ENCODE results near the gene GPRIN2. TPM values are rescaled to one million over a fixed set of nuclear protein-coding genes. Genes with fewer than 3 reads are reported as not detected.
"Not testable (repeated sequence)": the region's sequence is repeated elsewhere in the genome, so short reads cannot be mapped to it uniquely, and the experiment has no call there.

GPRIN2 gene
- total and polyA plus RNA-seq, 4 donors: 0.36 to 4.0 (median 0.85) TPM

- Histone ChIP-seq H3K4me3 (ENCODE audit: low read length in 2 of 2) (no peak overlapping the region), H3K4me1 (ENCODE audit: control insufficient read depth in 1 of 2, insufficient read depth in 2 of 2, low read length in 2 of 2) (no peaks in the 10 kb centered on the region), H3K9me3 (ENCODE audit: control insufficient read depth, low read length) (no peaks in the 10 kb centered on the region), H3K27ac (ENCODE audit: low read depth in 1 of 2, low read length in 2 of 2) (no peak overlapping the region), H3K27me3 (ENCODE audit: control insufficient read depth in 1 of 2, insufficient read depth in 2 of 2, low read length in 1 of 2) (no peaks in the 10 kb centered on the region), H3K36me3 (ENCODE audit: control insufficient read depth in 1 of 2, insufficient read depth in 2 of 2, low read length in 1 of 2) (no peaks in the 10 kb centered on the region)
- ATAC-seq (ENCODE audit: low FRiP score) (no peak), DNase-seq (peak; percentile 46 to 73)
- 93 to 95% methylated on average over 6 of the region's 6 CpGs for WGBS, 2 donors
- intact Hi-C loops (cut with DNase I): no loop called here
Observed at GRCh38 chr10:46536171-46536570, 20.3 kb downstream of the GPRIN2 start.

GRCh38 chr10:46534828-46535524 is 21.5 kb downstream of the GPRIN2 start:
- intact Hi-C loops (cut with DNase I): no loop called here
- ATAC-seq (ENCODE audit: low FRiP score) (peak; percentile 24), DNase-seq (peak; percentile 12 to 74)
- no peaks in the 10 kb centered on the region for H3K36me3 ChIP-seq (ENCODE audit: control insufficient read depth in 1 of 2, insufficient read depth in 2 of 2, low read length in 1 of 2)
- no peaks in the 10 kb centered on the region for H3K4me1 ChIP-seq (ENCODE audit: control insufficient read depth in 1 of 2, insufficient read depth in 2 of 2, low read length in 2 of 2)
- no peaks in the 10 kb centered on the region for H3K27me3 ChIP-seq (ENCODE audit: control insufficient read depth in 1 of 2, insufficient read depth in 2 of 2, low read length in 1 of 2)
- no peak overlapping the region for H3K4me3 ChIP-seq (ENCODE audit: low read length in 2 of 2)
- no peaks in the 10 kb centered on the region for H3K9me3 ChIP-seq (ENCODE audit: control insufficient read depth, low read length)
- 90 to 93% methylated on average over 6 of the region's 6 CpGs for WGBS, 2 donors
- H3K27ac ChIP-seq (ENCODE audit: low read depth in 1 of 2, low read length in 2 of 2): no peak overlapping the region

- H3K36me3 ChIP-seq (ENCODE audit: control insufficient read depth in 1 of 2, insufficient read depth in 2 of 2, low read length in 1 of 2); H3K9me3 ChIP-seq (ENCODE audit: control insufficient read depth, low read length); H3K4me1 ChIP-seq (ENCODE audit: control insufficient read depth in 1 of 2, insufficient read depth in 2 of 2, low read length in 2 of 2); H3K27me3 ChIP-seq (ENCODE audit: control insufficient read depth in 1 of 2, insufficient read depth in 2 of 2, low read length in 1 of 2); H3K4me3 ChIP-seq (ENCODE audit: low read length in 2 of 2); ATAC-seq (ENCODE audit: low FRiP score); H3K27ac ChIP-seq (ENCODE audit: low read depth in 1 of 2, low read length in 2 of 2); intact Hi-C loops (cut with DNase I): not testable (repeated sequence)
- DNase-seq: peak; percentile 33 to 66
- 75 to 77% methylated on average over 1 of the region's 1 CpG for WGBS, 2 donors
Observed at GRCh38 chr10:46532256-46532655, 24.2 kb downstream of the GPRIN2 start.

GRCh38 chr10:46530249-46531186 is 25.9 kb downstream of the GPRIN2 start:
- 85 to 88% methylated on average over 18 of the region's 18 CpGs for WGBS, 2 donors
- Histone ChIP-seq H3K4me1 (ENCODE audit: control insufficient read depth in 1 of 2, insufficient read depth in 2 of 2, low read length in 2 of 2) (no peaks in the 10 kb centered on the region), H3K36me3 (ENCODE audit: control insufficient read depth in 1 of 2, insufficient read depth in 2 of 2, low read length in 1 of 2) (no peaks in the 10 kb centered on the region), H3K27ac (ENCODE audit: low read depth in 1 of 2, low read length in 2 of 2) (no peak overlapping the region), H3K9me3 (ENCODE audit: control insufficient read depth, low read length) (no peaks in the 10 kb centered on the region), H3K27me3 (ENCODE audit: control insufficient read depth in 1 of 2, insufficient read depth in 2 of 2, low read length in 1 of 2) (no peaks in the 10 kb centered on the region), H3K4me3 (ENCODE audit: low read length in 2 of 2) (no peak overlapping the region)
- ATAC-seq (ENCODE audit: low FRiP score) (no peak), DNase-seq (peak; percentile 44 to 73)
- intact Hi-C loops (cut with DNase I): no loop called here

- DNase-seq: peak in 1 of 2 donors; percentile 22
- H3K4me3 ChIP-seq (ENCODE audit: low read length in 2 of 2); H3K4me1 ChIP-seq (ENCODE audit: control insufficient read depth in 1 of 2, insufficient read depth in 2 of 2, low read length in 2 of 2); H3K9me3 ChIP-seq (ENCODE audit: control insufficient read depth, low read length); H3K27ac ChIP-seq (ENCODE audit: low read depth in 1 of 2, low read length in 2 of 2); ATAC-seq (ENCODE audit: low FRiP score); H3K27me3 ChIP-seq (ENCODE audit: control insufficient read depth in 1 of 2, insufficient read depth in 2 of 2, low read length in 1 of 2); H3K36me3 ChIP-seq (ENCODE audit: control insufficient read depth in 1 of 2, insufficient read depth in 2 of 2, low read length in 1 of 2); intact Hi-C loops (cut with DNase I): not testable (repeated sequence)
- WGBS, 2 donors: 88 to 89% methylated on average over 7 of the region's 7 CpGs
Observed at GRCh38 chr10:46529742-46530141, 26.7 kb downstream of the GPRIN2 start.

GRCh38 chr10:46528675-46529615 is 27.5 kb downstream of the GPRIN2 start:
- no peaks in the 10 kb centered on the region for H3K9me3 ChIP-seq (ENCODE audit: control insufficient read depth, low read length)
- H3K36me3 ChIP-seq (ENCODE audit: control insufficient read depth in 1 of 2, insufficient read depth in 2 of 2, low read length in 1 of 2): no peaks in the 10 kb centered on the region
- no peak overlapping the region for H3K27ac ChIP-seq (ENCODE audit: low read depth in 1 of 2, low read length in 2 of 2)
- no peak overlapping the region for H3K4me3 ChIP-seq (ENCODE audit: low read length in 2 of 2)
- 83 to 84% methylated on average over 9 of the region's 9 CpGs for WGBS, 2 donors
- H3K27me3 ChIP-seq (ENCODE audit: control insufficient read depth in 1 of 2, insufficient read depth in 2 of 2, low read length in 1 of 2): no peaks in the 10 kb centered on the region
- DNase-seq: peak; percentile 38 to 73
- peaks cover 0 to 2% of the 10 kb centered on the region in 2 donors for H3K4me1 ChIP-seq (ENCODE audit: control insufficient read depth in 1 of 2, insufficient read depth in 2 of 2, low read length in 2 of 2)
- intact Hi-C loops (cut with DNase I): no loop called here
- ATAC-seq (ENCODE audit: low FRiP score): no peak

- 89 to 94% methylated on average over 9 of the region's 9 CpGs for WGBS, 2 donors
- H3K27me3 ChIP-seq (ENCODE audit: control insufficient read depth in 1 of 2, insufficient read depth in 2 of 2, low read length in 1 of 2): no peaks in the 10 kb centered on the region
- intact Hi-C loops (cut with DNase I): no loop called here
- no peak for ATAC-seq (ENCODE audit: low FRiP score)
- H3K36me3 ChIP-seq (ENCODE audit: control insufficient read depth in 1 of 2, insufficient read depth in 2 of 2, low read length in 1 of 2): no peaks in the 10 kb centered on the region
- no peak overlapping the region for H3K4me3 ChIP-seq (ENCODE audit: low read length in 2 of 2)
- H3K27ac ChIP-seq (ENCODE audit: low read depth in 1 of 2, low read length in 2 of 2): no peak overlapping the region
- peak; percentile 55 to 78 for DNase-seq
- H3K4me1 ChIP-seq (ENCODE audit: control insufficient read depth in 1 of 2, insufficient read depth in 2 of 2, low read length in 2 of 2): peaks cover 2 to 5% of the 10 kb centered on the region in 2 donors
- no peaks in the 10 kb centered on the region for H3K9me3 ChIP-seq (ENCODE audit: control insufficient read depth, low read length)
Observed at GRCh38 chr10:46528171-46528671, 28.2 kb downstream of the GPRIN2 start.

- Histone ChIP-seq H3K27ac (ENCODE audit: low read depth in 1 of 2, low read length in 2 of 2) (no peak overlapping the region), H3K9me3 (ENCODE audit: control insufficient read depth, low read length) (no peaks in the 10 kb centered on the region), H3K27me3 (ENCODE audit: control insufficient read depth in 1 of 2, insufficient read depth in 2 of 2, low read length in 1 of 2) (no peaks in the 10 kb centered on the region), H3K36me3 (ENCODE audit: control insufficient read depth in 1 of 2, insufficient read depth in 2 of 2, low read length in 1 of 2) (no peaks in the 10 kb centered on the region), H3K4me3 (ENCODE audit: low read length in 2 of 2) (no peak overlapping the region), H3K4me1 (ENCODE audit: control insufficient read depth in 1 of 2, insufficient read depth in 2 of 2, low read length in 2 of 2) (peaks cover 2 to 6% of the 10 kb centered on the region in 2 donors)
- no peak for ATAC-seq (ENCODE audit: low FRiP score)
- intact Hi-C loops (cut with DNase I): no loop called here
- WGBS, 2 donors: 92% methylated on average over 12 of the region's 12 CpGs
- peak; percentile 46 to 75 for DNase-seq
Observed at GRCh38 chr10:46527241-46527811, 29.1 kb downstream of the GPRIN2 start.

Data from aorta (tissue), 5 donors.